Loucy (cell line): ENCODE measurements around the gene TBC1D8.

ENCODE experiments used
- H2AFZ ChIP-seq: fragments of 200-600 bp; sonication (generic); 2 replicates; pipeline ENCODE4 v1.6.0; 2016; ENCODE audit warnings: antibody characterized with exemption, mild to moderate bottlenecking, low read length, moderate library complexity
- H3F3A ChIP-seq: fragments of 200-600 bp; 2 replicates; pipeline ENCODE4 v1.6.0; 2016; ENCODE audit warnings: antibody characterized with exemption, low read depth, mild to moderate bottlenecking
- H3K27me3 ChIP-seq: fragments of 200-600 bp; sonication (generic); 2 replicates; pipeline ENCODE4 v1.6.1; 2014; ENCODE audit warnings: low read length, mild to moderate bottlenecking; ENCODE audit not compliant: insufficient read depth, poor library complexity, severe bottlenecking
- H3K36me3 ChIP-seq: fragments of 200-600 bp; sonication (generic); 2 replicates; pipeline ENCODE4 v1.6.1; 2016; ENCODE audit warnings: low read length; ENCODE audit not compliant: insufficient read depth
- H3K4me1 ChIP-seq: fragments of 200-600 bp; sonication (generic); 2 replicates; pipeline ENCODE4 v1.5.1; 2014; ENCODE audit warnings: low read length, mild to moderate bottlenecking; ENCODE audit not compliant: insufficient read depth, poor library complexity, severe bottlenecking
- H3K4me2 ChIP-seq: fragments of 200-600 bp; sonication (generic); 2 replicates; pipeline ENCODE4 v1.6.0; 2014; ENCODE audit warnings: antibody characterized with exemption, low read length, low read depth, mild to moderate bottlenecking; ENCODE audit not compliant: poor library complexity, severe bottlenecking
- H3K4me3 ChIP-seq: fragments of 200-600 bp; sonication (generic); 2 replicates; pipeline ENCODE4 v1.5.1; 2014; ENCODE audit warnings: low read length, mild to moderate bottlenecking, mixed read lengths; ENCODE audit not compliant: poor library complexity, severe bottlenecking
- H3K79me2 ChIP-seq: fragments of 200-600 bp; sonication (generic); 2 replicates; pipeline ENCODE4 v1.6.1; 2014; ENCODE audit warnings: low read length; ENCODE audit not compliant: insufficient read depth
- H3K9ac ChIP-seq: fragments of 200-600 bp; sonication (generic); 2 replicates; pipeline ENCODE4 v1.6.0; 2014; ENCODE audit warnings: mild to moderate bottlenecking, low read depth, low read length, moderate library complexity; ENCODE audit not compliant: poor library complexity, severe bottlenecking
- H3K9me2 ChIP-seq: fragments of 200-600 bp; sonication (generic); replicated peaks from 2 replicates; pipeline ENCODE4 v1.6.1; 2016; ENCODE audit warnings: low read depth, low read length, mixed read lengths
- H3K9me3 ChIP-seq: fragments of 200-600 bp; sonication (generic); 2 replicates; pipeline ENCODE4 v1.6.1; 2014; ENCODE audit warnings: mild to moderate bottlenecking, antibody characterized with exemption, low read length, low read depth; ENCODE audit not compliant: insufficient read depth
- H4K20me1 ChIP-seq: fragments of 200-600 bp; sonication (generic); 2 replicates; pipeline ENCODE4 v1.6.0; 2014; ENCODE audit warnings: antibody characterized with exemption, low read length, mild to moderate bottlenecking; ENCODE audit not compliant: insufficient read depth, poor library complexity, severe bottlenecking
- EZH2phosphoT487 ChIP-seq: fragments of 200-600 bp; IDR thresholded peaks from 2 replicates; pipeline ENCODE4 v1.6.1; 2018; ENCODE audit warnings: antibody characterized with exemption, mild to moderate bottlenecking, moderate library complexity, borderline replicate concordance
- TF ChIP-seq, protein P1 (sequence below): fragments of 200-600 bp; sonication (generic); conservative IDR thresholded peaks from 2 replicates; pipeline ENCODE4 v1.5.1; 2014; ENCODE audit warnings: mild to moderate bottlenecking, antibody characterized with exemption, low read length

The TBC1D8 gene

DNA sequence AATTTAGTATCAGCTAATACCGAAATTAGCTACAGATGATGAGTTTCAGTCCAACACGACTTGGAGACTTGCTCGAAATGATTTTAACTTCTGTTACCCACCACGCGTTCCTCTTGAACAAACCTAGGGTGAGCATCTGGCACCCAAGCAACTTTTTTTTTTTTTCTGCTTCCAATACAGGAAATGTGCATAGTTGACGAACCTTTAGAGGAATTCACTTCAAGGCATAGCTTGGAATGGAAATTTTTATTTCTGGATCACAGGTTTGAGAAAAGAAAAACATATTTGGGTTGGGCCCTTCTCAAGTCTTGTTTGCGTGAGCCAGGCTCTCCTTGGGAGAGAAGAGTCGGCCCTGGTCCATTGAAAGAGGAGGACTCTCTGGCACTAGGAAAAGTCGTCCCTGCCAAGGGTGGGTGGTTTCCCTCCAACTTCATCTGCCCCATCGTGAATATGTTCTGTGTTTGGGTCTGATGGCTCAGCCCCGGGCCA lies 186.5 kb downstream of the TBC1D8 start:
- H3K9ac ChIP-seq, result no peak overlapping the region
- no peaks in the 10 kb centered on the region for H4K20me1 ChIP-seq
- no peaks in the 10 kb centered on the region for H3K79me2 ChIP-seq
- no peaks in the 10 kb centered on the region for H3K9me2 ChIP-seq
- H3K4me3 ChIP-seq, result no peak overlapping the region
- no peak overlapping the region for H2AFZ ChIP-seq
- H3K27me3 ChIP-seq, result no peaks in the 10 kb centered on the region
- no peaks in the 10 kb centered on the region for H3F3A ChIP-seq
- TF ChIP-seq, protein P1, sequence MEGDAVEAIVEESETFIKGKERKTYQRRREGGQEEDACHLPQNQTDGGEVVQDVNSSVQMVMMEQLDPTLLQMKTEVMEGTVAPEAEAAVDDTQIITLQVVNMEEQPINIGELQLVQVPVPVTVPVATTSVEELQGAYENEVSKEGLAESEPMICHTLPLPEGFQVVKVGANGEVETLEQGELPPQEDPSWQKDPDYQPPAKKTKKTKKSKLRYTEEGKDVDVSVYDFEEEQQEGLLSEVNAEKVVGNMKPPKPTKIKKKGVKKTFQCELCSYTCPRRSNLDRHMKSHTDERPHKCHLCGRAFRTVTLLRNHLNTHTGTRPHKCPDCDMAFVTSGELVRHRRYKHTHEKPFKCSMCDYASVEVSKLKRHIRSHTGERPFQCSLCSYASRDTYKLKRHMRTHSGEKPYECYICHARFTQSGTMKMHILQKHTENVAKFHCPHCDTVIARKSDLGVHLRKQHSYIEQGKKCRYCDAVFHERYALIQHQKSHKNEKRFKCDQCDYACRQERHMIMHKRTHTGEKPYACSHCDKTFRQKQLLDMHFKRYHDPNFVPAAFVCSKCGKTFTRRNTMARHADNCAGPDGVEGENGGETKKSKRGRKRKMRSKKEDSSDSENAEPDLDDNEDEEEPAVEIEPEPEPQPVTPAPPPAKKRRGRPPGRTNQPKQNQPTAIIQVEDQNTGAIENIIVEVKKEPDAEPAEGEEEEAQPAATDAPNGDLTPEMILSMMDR, result no peak
- no peak for TF ChIP-seq EZH2phosphoT487
- H3K9me3 ChIP-seq, result no peaks in the 10 kb centered on the region
- H3K4me2 ChIP-seq, result no peak overlapping the region
- no peaks in the 10 kb centered on the region for H3K4me1 ChIP-seq
- H3K36me3 ChIP-seq, result no peaks in the 10 kb centered on the region

DNA sequence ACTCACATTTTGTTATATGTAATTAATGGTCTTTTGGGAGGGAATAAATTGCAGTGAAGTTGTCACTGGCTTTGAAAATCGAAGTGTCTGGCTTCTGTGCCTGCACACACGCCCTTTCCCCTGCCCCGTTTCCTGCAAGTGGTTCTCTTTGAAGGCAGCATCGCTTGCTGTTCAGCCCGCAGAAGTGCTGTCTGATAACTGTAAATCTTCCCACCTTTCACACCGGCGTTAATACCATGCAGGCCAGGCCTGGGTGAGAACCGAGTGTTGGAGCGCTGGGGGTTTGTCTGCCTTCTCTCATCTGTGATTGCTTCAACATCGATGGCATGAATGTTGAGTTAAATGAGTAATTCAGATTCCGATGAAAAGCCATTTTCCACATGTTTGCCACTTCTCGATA lies 187.0 kb downstream of the TBC1D8 start:
- H3K9me3 ChIP-seq, result no peaks in the 10 kb centered on the region
- H2AFZ ChIP-seq, result no peak overlapping the region
- no peaks in the 10 kb centered on the region for H3K79me2 ChIP-seq
- H4K20me1 ChIP-seq, result no peaks in the 10 kb centered on the region
- no peak overlapping the region for H3K9ac ChIP-seq
- no peaks in the 10 kb centered on the region for H3K9me2 ChIP-seq
- H3K36me3 ChIP-seq, result no peaks in the 10 kb centered on the region
- H3K27me3 ChIP-seq, result no peaks in the 10 kb centered on the region
- TF ChIP-seq, protein P1, result no peak
- no peak for TF ChIP-seq EZH2phosphoT487
- no peaks in the 10 kb centered on the region for H3K4me1 ChIP-seq
- H3F3A ChIP-seq, result no peaks in the 10 kb centered on the region
- H3K4me3 ChIP-seq, result no peak overlapping the region
- no peak overlapping the region for H3K4me2 ChIP-seq

DNA sequence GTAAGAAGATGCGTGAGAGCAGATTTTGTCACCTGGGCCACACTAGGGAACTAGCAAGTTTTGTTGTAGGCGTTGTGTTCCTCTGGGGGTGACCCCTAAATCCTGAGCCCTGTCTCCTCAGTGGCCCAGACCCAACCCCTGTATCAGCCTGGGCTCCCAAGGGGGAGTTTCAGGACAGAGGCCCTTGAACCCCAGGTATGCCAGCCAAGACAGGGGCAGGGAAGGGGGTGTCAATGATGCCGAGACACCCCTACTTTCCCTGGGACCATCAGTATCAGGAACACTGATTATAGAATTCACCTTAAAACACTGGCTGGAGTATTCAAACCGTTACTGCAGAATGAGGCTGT lies 188.2 kb downstream of the TBC1D8 start:
- no peak for TF ChIP-seq EZH2phosphoT487
- TF ChIP-seq, protein P1, result no peak
- no peaks in the 10 kb centered on the region for H3F3A ChIP-seq
- no peak overlapping the region for H2AFZ ChIP-seq
- H3K4me2 ChIP-seq, result no peak overlapping the region
- H3K9me3 ChIP-seq, result no peaks in the 10 kb centered on the region
- H3K4me1 ChIP-seq, result no peaks in the 10 kb centered on the region
- no peaks in the 10 kb centered on the region for H3K36me3 ChIP-seq
- no peaks in the 10 kb centered on the region for H3K9me2 ChIP-seq
- no peaks in the 10 kb centered on the region for H3K27me3 ChIP-seq
- no peak overlapping the region for H3K9ac ChIP-seq
- H3K4me3 ChIP-seq, result no peak overlapping the region
- H3K79me2 ChIP-seq, result no peaks in the 10 kb centered on the region
- no peaks in the 10 kb centered on the region for H4K20me1 ChIP-seq
